Uterus (tissue), 2 donors: Measurements from ENCODE around the gene NPTXR.

ENCODE experiments used
- POLR2A ChIP-seq, 2 donors: fragments of 450-650 bp; IDR thresholded peaks; one replicate each; pipeline ENCODE4 v1.6.1; 2016; ENCODE audit warnings: antibody characterized with exemption in 2 of 2, mild to moderate bottlenecking in 1 of 2, moderate library complexity in 1 of 2
- TF ChIP-seq, protein P1 (sequence below), 4 experiments: fragments of 200-600 bp in 2 of 4; fragments of 450-650 bp in 2 of 4; sonication (generic) in 2 of 4; IDR thresholded peaks; one replicate each; pipeline ENCODE4 v1.5.1; 2016 to 2019; ENCODE audit warnings: antibody characterized with exemption in 4 of 4, mild to moderate bottlenecking in 2 of 4, moderate library complexity in 1 of 4

DNA sequence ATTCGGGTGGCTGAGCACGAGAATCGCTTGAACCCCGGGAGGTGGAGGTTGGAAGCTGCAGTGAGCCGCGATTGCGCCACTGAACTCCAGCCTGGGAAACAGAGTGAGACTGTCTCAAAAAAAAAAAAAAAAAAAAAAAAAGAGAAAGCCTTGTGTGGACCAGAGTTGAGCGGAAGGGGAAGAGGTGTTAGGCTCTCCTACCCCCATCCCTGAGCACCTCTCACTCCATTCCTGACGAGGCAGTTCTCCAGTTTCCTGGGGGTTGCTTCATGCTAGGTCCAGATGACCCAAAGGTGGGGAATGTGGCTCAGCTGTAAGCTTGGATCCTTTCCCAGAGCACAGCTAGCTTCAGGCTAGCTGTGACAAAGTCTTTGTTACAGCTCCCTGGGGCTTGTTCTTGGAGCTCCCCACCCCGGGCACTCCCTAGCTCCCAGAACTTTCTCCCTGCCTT is 41.1 kb downstream of the NPTXR start:
- TF ChIP-seq, protein P1, sequence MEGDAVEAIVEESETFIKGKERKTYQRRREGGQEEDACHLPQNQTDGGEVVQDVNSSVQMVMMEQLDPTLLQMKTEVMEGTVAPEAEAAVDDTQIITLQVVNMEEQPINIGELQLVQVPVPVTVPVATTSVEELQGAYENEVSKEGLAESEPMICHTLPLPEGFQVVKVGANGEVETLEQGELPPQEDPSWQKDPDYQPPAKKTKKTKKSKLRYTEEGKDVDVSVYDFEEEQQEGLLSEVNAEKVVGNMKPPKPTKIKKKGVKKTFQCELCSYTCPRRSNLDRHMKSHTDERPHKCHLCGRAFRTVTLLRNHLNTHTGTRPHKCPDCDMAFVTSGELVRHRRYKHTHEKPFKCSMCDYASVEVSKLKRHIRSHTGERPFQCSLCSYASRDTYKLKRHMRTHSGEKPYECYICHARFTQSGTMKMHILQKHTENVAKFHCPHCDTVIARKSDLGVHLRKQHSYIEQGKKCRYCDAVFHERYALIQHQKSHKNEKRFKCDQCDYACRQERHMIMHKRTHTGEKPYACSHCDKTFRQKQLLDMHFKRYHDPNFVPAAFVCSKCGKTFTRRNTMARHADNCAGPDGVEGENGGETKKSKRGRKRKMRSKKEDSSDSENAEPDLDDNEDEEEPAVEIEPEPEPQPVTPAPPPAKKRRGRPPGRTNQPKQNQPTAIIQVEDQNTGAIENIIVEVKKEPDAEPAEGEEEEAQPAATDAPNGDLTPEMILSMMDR (IDR thresholded peaks at IDR 0.05): no peak
- no peak for TF ChIP-seq POLR2A (IDR thresholded peaks at IDR 0.05)
